22Rv1 (cell line): ENCODE results near the gene TMEM35A.

Experiments used
- CTCF ChIP-seq: fragments of 450-650 bp; IDR thresholded peaks from 2 replicates; pipeline ENCODE4 v1.5.1; 2017; ENCODE audit warnings: mild to moderate bottlenecking
- ZFX ChIP-seq: fragments of 450-650 bp; IDR thresholded peaks from 2 replicates; pipeline ENCODE4 v1.6.1; 2017; ENCODE audit warnings: antibody characterized with exemption, borderline replicate concordance

GRCh38 chrX:101057093-101057714 lies 21.5 kb upstream of the TMEM35A start:
- TF ChIP-seq CTCF (no peak), ZFX (no peak)
